Skeletal muscle tissue (tissue), 4 donors: Measurements from ENCODE around the gene ALG1. TPM values are rescaled to one million over a fixed set of nuclear protein-coding genes. Genes with fewer than 3 reads are reported as not detected.

Experiments
- H3K27ac ChIP-seq: one replicate; pipeline ENCODE4 v1.7.0; 2013; ENCODE audit warnings: mild to moderate bottlenecking, low read depth, low read length, inconsistent platforms
- H3K27me3 ChIP-seq, 3 donors: one replicate each; pipeline ENCODE4 v1.7.0; 2013; ENCODE audit warnings: low read length in 3 of 3; ENCODE audit not compliant: control insufficient read depth in 3 of 3, insufficient read depth in 3 of 3
- H3K36me3 ChIP-seq, 3 donors: one replicate each; pipeline ENCODE4 v1.7.0; 2013; ENCODE audit warnings: low read length in 3 of 3; ENCODE audit not compliant: control insufficient read depth in 3 of 3, insufficient read depth in 3 of 3
- H3K4me1 ChIP-seq, 3 donors: one replicate each; pipeline ENCODE4 v1.7.0; 2013; ENCODE audit warnings: low read length in 3 of 3, mild to moderate bottlenecking in 3 of 3; ENCODE audit not compliant: control insufficient read depth in 3 of 3, insufficient read depth in 3 of 3
- H3K4me3 ChIP-seq, 3 donors: one replicate each; pipeline ENCODE4 v1.7.0; 2013; ENCODE audit warnings: low read length in 3 of 3
- H3K9ac ChIP-seq, 3 donors: one replicate each; pipeline ENCODE4 v1.7.0; 2013; ENCODE audit warnings: low read length in 3 of 3, mild to moderate bottlenecking in 3 of 3, moderate library complexity in 2 of 3, low read depth in 1 of 3
- H3K9me3 ChIP-seq, 3 donors: one replicate each; pipeline ENCODE4 v1.7.0; 2013; ENCODE audit warnings: low read length in 3 of 3; ENCODE audit not compliant: control insufficient read depth in 3 of 3
- total RNA-seq: library from RNA; depleted of rRNA; stranded (reverse); fragments of >200 nt; gene quantifications from one replicate; pipeline ENCODE4 v1.2.3, GENCODE V29; 2014
- donor health status: Osteomylitis.

Gene ALG1
- total RNA-seq = 13.6 TPM

- peak within 1 kb of the TSS; percentile 76 to 95 (median 87) for H3K9ac ChIP-seq
- H3K9me3 ChIP-seq = no peaks in the 10 kb centered on the region
- no peaks in the 10 kb centered on the region for H3K27me3 ChIP-seq
- H3K36me3 ChIP-seq = peaks cover 20 to 23% (median 23%) of the 10 kb centered on the region in 3 donors
- peaks cover 11 to 20% (median 15%) of the 10 kb centered on the region in 3 donors for H3K4me1 ChIP-seq
- peak within 1 kb of the TSS; percentile 76 to 93 (median 86) for H3K4me3 ChIP-seq
- peak within 1 kb of the TSS; percentile 73 for H3K27ac ChIP-seq
Measured at GRCh38 chr16:5071681-5072333, at the start of gene ALG1. ALG1 (plus strand) TSS chr16:5071843; CDS start chr16:5071850, 7 bp downstream.

- no peaks in the 10 kb centered on the region for H3K9me3 ChIP-seq
- H3K4me3 ChIP-seq = no peak overlapping the region
- H3K4me1 ChIP-seq = peaks cover 2 to 24% (median 11%) of the 10 kb centered on the region in 3 donors
- no peak overlapping the region for H3K27ac ChIP-seq
- H3K9ac ChIP-seq = no peak overlapping the region
- peaks cover 0 to 6% (median 0%) of the 10 kb centered on the region in 3 donors for H3K27me3 ChIP-seq
- H3K36me3 ChIP-seq = peaks cover 0 to 2% (median under 1%) of the 10 kb centered on the region in 3 donors
Measured at GRCh38 chr16:5022521-5022920, 49.1 kb upstream of the ALG1 start.

GRCh38 chr16:5024632-5025031 lies 47.0 kb upstream of the ALG1 start:
- no peak overlapping the region for H3K27ac ChIP-seq
- peak overlapping the region in 1 of 3 donors; percentile 54 for H3K9ac ChIP-seq
- H3K36me3 ChIP-seq = peaks cover 4 to 12% (median 7%) of the 10 kb centered on the region in 3 donors
- H3K4me3 ChIP-seq = no peak overlapping the region
- H3K9me3 ChIP-seq = no peaks in the 10 kb centered on the region
- H3K4me1 ChIP-seq = peaks cover 2 to 24% (median 11%) of the 10 kb centered on the region in 3 donors
- peaks cover 0 to 6% (median 0%) of the 10 kb centered on the region in 3 donors for H3K27me3 ChIP-seq

GRCh38 chr16:5025171-5025632 lies 46.4 kb upstream of the ALG1 start:
- Histone ChIP-seq H3K4me3 (no peak overlapping the region), H3K4me1 (peaks cover 2 to 22% (median 11%) of the 10 kb centered on the region in 3 donors), H3K9ac (peak overlapping the region in 1 of 3 donors; percentile 54), H3K9me3 (no peaks in the 10 kb centered on the region), H3K27me3 (peaks cover 0 to 6% (median 0%) of the 10 kb centered on the region in 3 donors), H3K27ac (no peak overlapping the region), H3K36me3 (peaks cover 4 to 16% (median 7%) of the 10 kb centered on the region in 3 donors)

DNA sequence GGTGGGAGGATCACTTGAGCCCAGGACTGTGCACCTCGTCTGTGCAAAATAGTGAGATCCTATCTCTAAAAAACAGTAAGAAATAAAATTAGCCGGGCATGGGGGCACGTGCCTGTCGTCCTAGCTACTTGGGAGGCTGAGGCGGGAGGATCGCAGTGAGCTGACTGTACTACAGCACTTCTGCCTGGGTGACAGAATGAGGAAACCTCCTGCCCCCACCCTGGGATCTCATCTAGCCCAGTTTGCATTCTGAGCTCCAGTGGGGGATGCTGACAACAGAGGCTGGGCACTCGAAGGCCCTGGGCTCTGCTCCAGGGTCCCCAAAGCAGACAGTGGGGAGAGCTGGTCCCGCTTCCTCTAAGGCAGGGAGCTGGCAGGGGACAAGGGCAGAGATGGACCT lies 45.0 kb upstream of the ALG1 start:
- H3K9ac ChIP-seq = no peak overlapping the region
- peaks cover 2 to 18% (median 11%) of the 10 kb centered on the region in 3 donors for H3K4me1 ChIP-seq
- peaks cover 0 to 6% (median 0%) of the 10 kb centered on the region in 3 donors for H3K27me3 ChIP-seq
- H3K9me3 ChIP-seq = no peaks in the 10 kb centered on the region
- peaks cover 9 to 18% (median 12%) of the 10 kb centered on the region in 3 donors for H3K36me3 ChIP-seq
- no peak overlapping the region for H3K4me3 ChIP-seq
- H3K27ac ChIP-seq = no peak overlapping the region

DNA sequence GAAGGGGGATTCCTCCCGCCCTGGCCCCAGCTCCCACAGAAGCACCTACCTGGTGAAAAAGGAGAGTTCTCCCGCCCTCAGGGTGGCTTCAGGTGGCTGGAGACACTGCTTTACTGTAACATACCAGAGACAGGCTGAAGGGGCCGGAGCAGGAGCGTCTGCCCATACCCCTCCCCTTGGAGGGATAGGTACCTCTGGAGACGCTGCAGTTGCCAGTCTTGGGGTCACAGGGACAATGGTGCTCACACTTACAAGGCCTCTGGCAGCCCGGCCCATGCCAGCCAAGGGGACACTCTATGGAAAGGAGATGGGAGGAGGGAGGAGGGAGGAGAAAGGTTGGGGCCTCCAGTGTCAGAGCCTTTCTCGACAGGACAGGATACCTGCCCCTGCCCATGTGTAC lies 44.6 kb upstream of the ALG1 start:
- no peaks in the 10 kb centered on the region for H3K9me3 ChIP-seq
- H3K4me3 ChIP-seq = no peak overlapping the region
- H3K9ac ChIP-seq = no peak overlapping the region
- H3K27ac ChIP-seq = no peak overlapping the region
- H3K36me3 ChIP-seq = peaks cover 12 to 18% (median 12%) of the 10 kb centered on the region in 3 donors
- peaks cover 0 to 6% (median 0%) of the 10 kb centered on the region in 3 donors for H3K27me3 ChIP-seq
- peaks cover 2 to 18% (median 11%) of the 10 kb centered on the region in 3 donors for H3K4me1 ChIP-seq

DNA sequence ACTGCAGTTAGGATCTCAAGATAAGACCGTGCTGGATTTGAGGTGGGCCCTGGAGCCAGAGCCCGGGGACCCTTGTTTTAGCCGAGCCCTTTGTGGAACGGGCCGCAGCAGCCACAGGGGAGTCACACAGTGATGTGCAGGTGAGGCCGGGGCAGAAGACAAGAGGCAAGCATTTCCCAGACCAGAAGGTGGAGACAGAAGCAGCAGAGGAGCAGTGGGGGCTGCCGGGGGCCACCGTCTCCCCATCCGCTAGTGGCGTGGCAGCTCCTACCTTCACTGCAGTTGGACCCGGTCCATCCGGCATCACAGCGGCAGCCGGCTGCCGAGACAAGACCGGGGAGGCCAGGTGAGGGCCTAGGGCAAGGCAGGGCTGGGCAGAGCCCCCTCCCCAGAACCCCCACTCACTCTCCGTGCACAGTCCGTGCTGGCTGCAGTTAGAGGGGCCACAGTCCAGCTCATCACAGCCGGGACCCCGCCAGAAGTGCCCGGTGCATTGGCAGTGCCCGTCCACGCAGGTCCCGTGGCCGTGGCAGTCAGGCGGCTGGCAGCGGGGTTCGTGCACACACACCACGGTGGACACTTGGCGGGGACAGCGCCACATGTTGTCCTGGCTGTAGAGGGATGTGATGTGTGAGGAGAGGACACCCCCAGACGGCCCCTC lies 43.9 kb upstream of the ALG1 start:
- H3K4me1 ChIP-seq = peaks cover 3 to 15% (median 14%) of the 10 kb centered on the region in 3 donors
- peaks cover 0 to under 1% (median 0%) of the 10 kb centered on the region in 3 donors for H3K27me3 ChIP-seq
- no peak overlapping the region for H3K4me3 ChIP-seq
- peaks cover 12 to 18% (median 12%) of the 10 kb centered on the region in 3 donors for H3K36me3 ChIP-seq
- no peak overlapping the region for H3K27ac ChIP-seq
- no peak overlapping the region for H3K9ac ChIP-seq
- H3K9me3 ChIP-seq = no peaks in the 10 kb centered on the region

GRCh38 chr16:5028950-5029475 lies 42.6 kb upstream of the ALG1 start:
- Histone ChIP-seq H3K9me3 (no peaks in the 10 kb centered on the region), H3K27me3 (no peaks in the 10 kb centered on the region), H3K9ac (no peak overlapping the region), H3K27ac (no peak overlapping the region), H3K4me1 (peaks cover 8 to 25% (median 19%) of the 10 kb centered on the region in 3 donors), H3K36me3 (peaks cover 12 to 18% (median 12%) of the 10 kb centered on the region in 3 donors), H3K4me3 (no peak overlapping the region)

GRCh38 chr16:5030251-5030870 lies 41.3 kb upstream of the ALG1 start:
- Histone ChIP-seq H3K4me3 (no peak overlapping the region), H3K36me3 (peaks cover 12 to 18% (median 12%) of the 10 kb centered on the region in 3 donors), H3K4me1 (peaks cover 13 to 22% (median 13%) of the 10 kb centered on the region in 3 donors), H3K9ac (no peak overlapping the region), H3K27me3 (no peaks in the 10 kb centered on the region), H3K27ac (no peak overlapping the region), H3K9me3 (no peaks in the 10 kb centered on the region)
